ENCODE measurements around the gene OTOA. TPM values are rescaled to one million over a fixed set of nuclear protein-coding genes. Genes with fewer than 3 reads are reported as not detected.
"Not testable (repeated sequence)": the region's sequence is repeated elsewhere in the genome, so short reads cannot be mapped to it uniquely, and the experiment has no call there.

Gene OTOA
- total RNA-seq, 1 donor from 2014 or later, result not detected

DNA sequence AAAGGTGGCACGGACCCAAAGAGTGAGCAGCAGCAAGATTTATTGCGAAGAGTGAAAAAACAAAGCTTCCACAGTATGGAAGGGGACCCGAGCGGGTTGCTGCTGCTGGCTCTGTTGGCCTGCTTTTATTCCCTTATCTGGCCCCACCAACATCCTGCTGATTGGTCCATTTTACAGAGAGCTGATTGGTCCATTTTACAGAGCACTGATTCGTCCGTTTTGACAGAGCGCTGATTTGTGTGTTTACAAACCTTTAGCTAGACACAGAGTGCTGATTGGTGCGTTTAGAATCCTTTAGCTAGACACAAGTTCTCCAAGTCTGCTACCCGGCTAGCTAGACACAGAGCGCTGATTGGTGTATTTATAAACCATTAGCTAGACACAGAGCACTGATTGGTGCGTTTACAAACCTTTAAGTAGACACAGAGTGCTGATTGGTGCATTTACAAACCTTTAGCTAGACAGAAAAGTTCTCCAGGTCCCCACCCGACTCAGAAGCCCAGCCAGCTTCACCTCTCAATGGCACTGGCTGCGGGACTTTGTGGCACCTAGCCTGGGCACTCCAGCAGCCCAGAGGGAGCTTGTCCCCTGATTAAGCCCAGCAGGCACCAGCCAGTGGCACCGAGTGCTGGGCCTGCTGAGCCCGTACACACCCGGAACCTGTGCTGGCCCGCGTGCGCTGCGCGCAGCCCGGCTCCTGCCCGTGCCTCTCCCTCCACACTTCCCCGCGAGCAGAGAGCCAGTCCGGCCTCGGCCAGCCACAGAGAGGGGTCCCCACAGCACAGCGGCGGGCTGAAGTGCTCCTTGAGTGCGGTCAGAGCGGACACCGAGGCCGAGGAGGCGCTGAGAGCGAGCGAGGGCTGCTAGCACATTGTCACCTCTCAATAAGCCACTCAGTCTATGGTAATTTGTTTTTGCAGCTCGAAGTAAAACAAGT lies 26.5 kb upstream of the OTOA start:
- intact Hi-C loops (cut with micrococcal nuclease), result no loop called here
- ATAC-seq, result no peak
- DNase-seq, result no peak

DNA sequence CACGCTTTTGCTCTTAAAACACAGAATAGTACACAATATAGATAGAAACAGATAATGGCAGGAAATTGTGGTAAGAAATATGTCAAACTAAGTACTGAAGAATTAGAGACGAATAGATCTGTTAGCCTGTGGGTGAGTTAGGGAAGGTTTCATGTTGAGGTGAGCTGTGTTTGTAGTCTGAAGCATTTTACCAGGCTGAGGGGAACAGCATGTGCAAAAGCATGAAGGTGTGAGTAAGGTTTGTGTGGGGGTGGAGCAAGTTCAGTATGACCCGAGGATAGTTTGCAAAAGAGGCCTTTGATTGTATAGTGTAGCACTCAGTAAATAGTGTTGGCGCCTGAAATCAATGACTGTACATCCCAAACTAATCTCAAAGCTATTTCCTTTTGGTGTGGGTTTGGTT lies 25.2 kb upstream of the OTOA start:
- intact Hi-C loops (cut with micrococcal nuclease), result no loop called here
- ATAC-seq (no peak), DNase-seq (no peak)

DNA sequence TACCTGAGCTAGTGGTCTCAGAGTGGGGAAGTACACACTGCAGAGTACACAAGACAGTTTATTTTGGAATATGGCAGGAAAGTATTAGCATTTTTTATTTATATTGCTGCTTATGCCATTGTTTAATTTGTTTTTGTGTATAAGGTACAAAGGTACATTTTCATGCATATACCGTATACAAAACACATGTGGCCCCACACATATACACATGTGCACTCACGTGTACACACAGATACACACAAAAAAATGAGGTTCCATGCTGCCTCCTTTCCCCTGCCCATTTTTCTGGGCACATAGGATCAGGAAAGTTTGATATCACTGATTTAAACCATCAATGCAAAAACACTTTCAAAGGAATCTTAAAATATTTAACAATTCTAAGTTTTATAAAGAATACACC lies 24.3 kb upstream of the OTOA start:
- intact Hi-C loops (cut with micrococcal nuclease), result no loop called here
- no peak for DNase-seq

DNA sequence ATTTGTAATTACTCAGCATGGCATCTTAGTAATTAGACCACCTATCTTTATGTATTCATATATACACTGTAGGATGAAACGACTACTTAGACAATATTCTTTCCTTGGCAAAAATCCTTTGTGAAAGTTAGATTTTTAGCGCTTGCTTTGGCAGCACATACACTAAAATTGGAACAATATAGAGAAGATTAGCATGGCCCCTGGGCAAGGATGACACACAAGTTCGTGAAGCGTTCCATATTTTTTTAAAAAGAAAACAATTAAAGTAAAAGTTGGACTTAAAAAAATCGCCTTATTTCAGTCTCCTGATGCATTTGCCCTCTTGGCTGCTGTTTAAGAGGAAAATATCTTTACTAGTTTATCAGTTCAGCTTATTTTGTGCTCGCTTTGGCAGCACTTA lies 21.9 kb upstream of the OTOA start:
- DNase-seq (no peak), ATAC-seq (no peak)
- intact Hi-C loops (cut with micrococcal nuclease), result no loop called here

More for the DNA sequence above, 24.3 kb upstream of the OTOA start:
- no peak for ATAC-seq

DNA sequence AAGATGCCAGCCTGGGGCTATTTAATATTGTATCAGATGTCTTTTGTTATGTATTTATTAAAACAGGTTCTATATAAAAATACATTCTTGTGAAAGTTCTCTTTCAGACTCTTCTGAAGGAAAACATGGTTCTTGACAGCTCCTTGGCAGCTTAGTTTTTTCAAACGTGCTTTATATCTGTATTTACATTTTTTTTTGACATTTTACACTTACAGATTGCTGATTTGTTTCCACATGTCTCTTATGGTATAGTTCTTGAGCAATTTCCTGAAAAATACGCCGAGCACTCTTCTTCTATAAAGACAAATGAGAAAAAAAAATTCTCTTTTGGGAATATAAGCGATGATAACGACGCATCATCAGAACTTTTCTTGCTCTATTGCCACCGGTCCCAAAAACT lies 20.9 kb upstream of the OTOA start:
- DNase-seq (no peak), ATAC-seq (no peak)
- intact Hi-C loops (cut with micrococcal nuclease), result no loop called here

DNA sequence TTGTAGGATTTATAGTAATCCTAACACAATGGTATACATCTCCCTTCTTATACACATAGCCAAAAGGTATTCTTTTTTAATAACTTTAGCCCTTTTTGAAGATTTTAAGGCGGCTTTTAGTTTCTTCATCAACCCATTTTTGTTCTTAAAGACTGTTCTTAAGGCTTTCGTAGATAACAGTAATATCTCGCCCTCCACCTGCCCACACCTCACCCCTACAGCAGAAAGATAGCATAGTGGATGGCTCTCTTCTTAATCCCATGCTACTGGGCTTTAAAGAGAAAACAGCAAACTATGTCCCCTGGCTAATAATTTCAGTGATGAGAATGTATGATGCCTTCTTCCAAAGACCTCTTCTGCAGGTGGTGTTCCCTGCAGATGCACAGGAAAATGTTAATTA lies 20.0 kb upstream of the OTOA start:
- ATAC-seq, result no peak
- no peak for DNase-seq
- intact Hi-C loops (cut with micrococcal nuclease), result no loop called here

DNA sequence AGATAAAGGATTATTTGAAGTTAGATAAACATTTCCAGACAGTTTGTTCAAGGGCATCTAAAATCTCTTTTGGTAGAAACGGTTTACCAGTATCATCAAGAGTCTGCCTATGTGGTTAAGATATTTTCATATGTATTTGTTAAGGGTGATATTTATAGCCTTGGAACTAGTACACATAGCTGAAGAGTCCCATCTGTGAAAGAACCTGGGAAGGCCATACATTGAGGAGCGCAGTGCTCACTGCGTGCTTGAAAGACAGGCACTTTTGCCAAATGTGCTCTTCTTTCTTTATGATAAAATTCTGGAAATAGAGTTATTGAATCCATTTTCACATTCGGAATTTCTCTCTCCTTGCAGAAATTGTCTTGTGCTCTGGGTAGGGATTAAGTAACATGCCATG lies 19.1 kb upstream of the OTOA start:
- intact Hi-C loops (cut with micrococcal nuclease), result no loop called here
- ATAC-seq (no peak), DNase-seq (no peak)

DNA sequence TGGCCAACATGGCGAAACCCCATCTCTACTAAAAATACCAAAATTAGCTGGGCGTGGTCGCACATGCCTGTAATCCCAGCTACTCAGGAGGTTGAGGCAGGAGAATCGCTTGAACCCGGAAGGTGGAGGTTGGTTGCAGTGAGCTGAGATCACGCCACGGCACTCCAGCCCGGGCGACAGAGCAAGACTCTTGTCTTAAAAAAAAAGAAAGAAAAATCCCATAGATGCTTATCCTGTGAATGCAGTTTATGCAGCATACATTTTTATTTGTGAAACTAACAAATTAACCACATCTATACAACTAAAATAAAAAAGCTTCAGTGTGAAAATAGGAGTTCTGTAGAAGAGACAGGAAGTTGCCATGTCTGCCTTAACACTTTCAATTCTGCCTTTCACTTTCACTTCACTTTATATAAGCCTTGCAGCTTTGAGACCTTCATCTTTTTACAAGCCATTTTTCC lies 18.5 kb upstream of the OTOA start:
- DNase-seq, result no peak
- intact Hi-C loops (cut with micrococcal nuclease), result no loop called here
- ATAC-seq, result peak; percentile 65

DNA sequence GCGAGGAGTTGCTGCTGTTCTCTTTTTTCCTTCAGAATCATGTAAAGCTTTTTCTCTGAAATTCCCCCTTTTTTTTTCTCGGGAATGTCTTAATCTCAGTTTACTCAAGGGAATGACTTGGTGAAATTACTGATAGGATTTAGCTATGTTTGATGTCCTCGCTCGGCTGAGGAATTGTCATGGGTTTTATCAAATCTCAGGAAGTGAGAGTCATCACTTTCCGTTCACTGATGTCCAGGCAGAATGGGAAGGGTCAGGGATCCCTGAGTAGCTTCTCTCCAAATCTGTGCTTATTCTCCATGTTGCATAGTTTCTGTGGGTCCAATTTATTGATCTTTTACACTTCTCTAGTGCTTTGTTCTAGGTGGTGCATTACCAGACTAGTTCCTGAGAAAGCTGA lies 17.7 kb upstream of the OTOA start:
- peak; percentile 42 for ATAC-seq
- DNase-seq, result no peak
- intact Hi-C loops (cut with micrococcal nuclease), result no loop called here

DNA sequence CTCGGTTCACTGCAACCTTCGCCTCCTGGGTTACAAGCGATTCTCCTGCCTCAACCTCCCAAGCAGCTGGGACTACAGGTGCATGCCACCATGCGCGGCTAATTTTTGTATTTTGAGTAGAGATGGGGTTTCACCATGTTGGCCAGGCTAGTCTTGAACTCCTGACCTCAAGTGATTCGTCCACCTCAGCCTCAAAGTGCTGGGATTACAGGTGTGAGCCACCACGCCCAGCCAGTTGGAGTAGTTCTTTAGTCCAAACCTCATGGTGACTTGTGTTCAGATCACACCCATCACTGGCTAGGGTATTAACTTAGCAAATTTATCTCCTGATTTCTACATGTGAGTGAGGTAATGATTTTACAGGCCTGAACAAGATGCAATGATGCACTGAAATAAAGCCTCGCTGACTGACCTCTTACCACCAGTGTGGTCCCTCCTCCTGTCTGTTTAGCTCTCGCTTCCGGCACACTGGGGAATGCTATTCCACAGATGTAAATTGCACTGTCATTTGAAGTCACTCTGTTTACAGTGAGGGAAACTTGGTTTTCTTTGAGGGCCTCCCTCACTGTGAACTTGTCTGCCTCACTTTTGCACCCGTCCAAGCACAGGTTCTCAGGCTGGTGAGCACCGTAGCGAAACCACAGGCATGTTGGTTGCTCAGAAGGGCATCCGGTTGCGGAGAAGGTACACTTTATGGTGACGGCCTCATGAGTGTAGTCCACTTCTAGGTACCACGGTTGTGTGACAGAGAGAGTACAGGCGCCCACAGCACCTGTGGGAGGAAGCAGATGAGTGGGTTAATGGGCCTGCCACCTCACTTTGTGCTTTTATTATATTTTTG lies 16.8 kb upstream of the OTOA start:
- DNase-seq (no peak), ATAC-seq (no peak)
- intact Hi-C loops (cut with micrococcal nuclease), result no loop called here

DNA sequence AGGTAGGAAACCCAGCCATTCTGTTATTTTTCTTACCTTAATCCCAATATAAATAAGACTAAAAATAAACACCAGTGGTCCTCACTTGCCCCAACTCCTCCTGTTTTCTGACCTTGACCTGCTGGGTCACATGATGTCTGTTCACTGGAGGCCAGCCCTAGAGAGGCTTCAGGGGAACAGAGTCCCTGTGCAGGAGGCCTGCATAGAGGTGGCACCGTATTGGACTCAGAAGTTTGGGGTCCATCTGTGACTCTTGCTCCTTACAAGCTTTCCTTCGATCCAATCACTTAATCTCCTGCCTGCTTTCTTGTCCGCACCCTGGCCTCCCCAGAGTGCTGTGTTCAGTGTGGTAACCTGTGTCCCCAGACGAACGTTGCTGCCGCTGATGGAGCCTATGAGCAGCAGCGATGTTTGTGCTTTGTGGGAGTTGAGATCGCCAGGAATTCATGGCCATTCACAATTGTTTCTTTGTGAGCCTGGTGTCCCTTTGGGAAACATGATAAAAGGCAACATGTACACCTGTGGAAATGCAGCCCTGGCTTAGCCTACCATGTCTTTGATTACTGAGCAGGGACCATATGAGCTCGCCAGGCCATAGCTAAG lies 16.1 kb upstream of the OTOA start:
- ATAC-seq, result no peak
- intact Hi-C loops (cut with micrococcal nuclease), result no loop called here

DNA sequence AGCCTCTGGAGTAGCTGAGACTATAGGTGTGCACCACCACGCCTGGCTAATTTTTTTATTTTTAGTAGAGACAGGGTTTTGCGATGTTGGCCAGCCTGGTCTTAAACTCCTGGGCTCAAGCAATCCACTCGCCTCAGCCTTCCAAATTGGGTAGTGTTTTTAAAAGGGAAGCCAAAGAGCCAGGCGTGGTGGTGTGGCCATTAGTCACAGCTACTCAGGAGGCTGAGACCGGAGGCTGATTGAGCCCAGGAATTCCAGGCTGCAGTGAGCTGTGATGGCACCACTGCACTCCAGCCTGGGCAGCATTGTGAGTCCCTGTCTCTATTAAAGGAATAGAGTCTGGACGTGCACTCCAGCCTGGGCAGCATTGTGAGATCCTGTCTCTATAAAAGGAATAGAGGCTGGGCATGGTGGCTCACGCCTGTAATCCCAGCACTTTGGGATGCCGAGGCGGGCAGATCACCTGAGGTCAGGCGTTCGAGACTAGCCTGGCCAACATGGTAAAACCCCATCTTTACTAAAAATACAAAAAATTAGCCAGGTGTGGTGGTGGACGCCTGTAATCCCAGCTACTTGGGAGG lies 13.9 kb upstream of the OTOA start:
- DNase-seq; intact Hi-C loops (cut with micrococcal nuclease); ATAC-seq: not testable (repeated sequence)

More for the DNA sequence above, 16.1 kb upstream of the OTOA start:
- DNase-seq, result no peak

DNA sequence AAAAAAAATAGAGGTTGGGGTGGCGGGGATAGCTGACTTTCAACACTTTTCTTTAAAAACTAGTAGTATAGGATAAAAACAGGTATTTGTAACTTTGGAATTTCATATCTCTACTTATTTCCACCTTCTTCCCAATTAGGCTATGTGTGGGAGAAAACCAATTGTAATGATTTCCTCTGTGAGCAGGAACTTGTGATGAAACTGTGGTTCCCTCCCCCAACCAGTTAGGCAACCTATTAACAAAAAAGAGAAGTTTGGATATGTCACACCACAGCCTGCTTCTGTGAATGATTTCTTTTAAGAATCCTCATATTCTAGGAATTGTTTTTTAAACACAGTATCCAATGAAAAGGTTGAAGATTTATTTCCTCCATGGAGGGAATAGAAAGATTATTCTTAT lies 13.2 kb upstream of the OTOA start:
- ATAC-seq (peak; percentile 54), DNase-seq (no peak)
- intact Hi-C loops (cut with micrococcal nuclease), result no loop called here

DNA sequence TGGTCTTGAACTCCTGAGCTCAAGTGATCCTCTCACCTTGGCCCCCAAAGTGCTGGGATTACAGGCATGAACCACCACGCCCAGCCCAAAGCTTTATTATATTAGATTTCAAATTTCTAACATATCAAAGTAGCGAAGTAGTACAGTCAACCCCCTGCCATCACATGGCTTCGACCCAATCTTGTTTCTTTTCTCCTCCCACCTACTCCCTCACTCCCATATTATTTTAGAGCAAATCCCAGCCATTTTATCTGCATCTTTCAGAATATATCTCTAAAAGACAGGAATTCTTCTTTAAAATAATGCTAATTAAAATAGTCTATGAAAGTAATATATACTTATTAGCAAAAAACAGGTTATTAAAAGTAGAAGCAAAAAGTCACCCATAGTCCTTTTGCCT lies 12.3 kb upstream of the OTOA start:
- intact Hi-C loops (cut with micrococcal nuclease), result no loop called here

DNA sequence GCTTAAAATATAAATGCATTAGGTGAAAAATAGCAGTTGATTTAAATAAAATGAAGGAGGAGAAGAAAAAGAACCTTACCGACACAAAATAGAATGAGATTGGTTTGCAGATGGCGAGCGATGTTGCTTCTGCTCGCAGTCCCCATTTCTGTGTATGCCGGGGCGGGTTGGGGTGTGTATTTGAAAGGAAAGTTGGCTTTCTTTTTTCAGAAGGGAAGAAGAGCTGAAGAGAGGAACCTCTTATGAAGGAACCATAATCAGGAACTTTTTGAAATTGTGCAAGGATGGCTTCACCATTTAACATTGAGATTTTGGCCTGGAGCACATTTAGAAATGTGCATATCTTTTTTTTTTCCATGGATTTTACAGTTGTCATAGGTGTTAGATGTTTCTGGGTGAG lies 11.3 kb upstream of the OTOA start, which contains the start of gene IGSF6:
IGSF6 (minus strand) TSS at position 156 of the 400 bp plus-strand sequence; CDS start at position 146, 10 bp downstream.
- DNase-seq, result no peak
- ATAC-seq, result peak; percentile 30
- intact Hi-C loops (cut with micrococcal nuclease), result no loop called here

More for the DNA sequence above, 12.3 kb upstream of the OTOA start:
- DNase-seq (no peak), ATAC-seq (no peak)

DNA sequence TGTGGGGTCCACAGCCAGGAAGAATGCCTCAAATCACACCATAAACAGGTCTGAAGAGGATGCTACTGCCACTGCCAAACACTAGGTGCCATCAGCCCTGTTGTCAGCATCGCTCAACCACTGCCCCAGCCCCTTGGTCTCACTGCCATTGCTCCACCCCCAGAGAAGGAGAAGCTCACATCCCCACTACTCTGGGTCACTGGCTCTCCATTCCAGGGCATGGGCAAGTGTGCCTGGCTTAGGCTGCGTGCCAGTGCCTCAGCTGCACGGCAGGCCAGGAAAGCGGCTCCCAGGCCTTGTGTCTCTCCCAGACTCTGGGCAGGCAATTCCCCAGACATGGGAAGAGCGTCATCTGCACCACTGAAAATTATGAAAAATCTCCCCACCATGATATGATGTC lies 10.2 kb upstream of the OTOA start:
- DNase-seq (peak; percentile 36), ATAC-seq (peak; percentile 59)
- intact Hi-C loops (cut with micrococcal nuclease), result no loop called here

DNA sequence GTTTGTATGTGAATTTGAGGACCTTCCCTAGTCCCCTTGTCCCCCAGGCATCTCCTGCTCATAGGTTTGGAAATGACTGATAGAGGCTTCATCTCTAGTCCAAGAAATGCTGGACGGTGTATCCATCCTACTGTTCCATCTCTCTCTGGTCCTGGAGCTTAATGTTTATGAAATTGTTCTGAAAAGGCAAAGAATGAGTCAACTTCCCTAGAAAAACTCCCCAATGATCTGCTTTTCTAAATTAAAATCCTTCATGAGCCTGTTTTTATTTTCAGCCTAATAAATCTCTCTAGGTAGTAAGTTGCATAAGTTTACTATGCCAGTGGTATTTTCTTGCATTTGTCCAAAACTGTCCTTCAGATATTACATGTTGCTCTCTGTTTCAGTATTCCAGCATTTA lies 9.3 kb upstream of the OTOA start:
- ATAC-seq (no peak), DNase-seq (no peak)
- intact Hi-C loops (cut with micrococcal nuclease), result no loop called here

DNA sequence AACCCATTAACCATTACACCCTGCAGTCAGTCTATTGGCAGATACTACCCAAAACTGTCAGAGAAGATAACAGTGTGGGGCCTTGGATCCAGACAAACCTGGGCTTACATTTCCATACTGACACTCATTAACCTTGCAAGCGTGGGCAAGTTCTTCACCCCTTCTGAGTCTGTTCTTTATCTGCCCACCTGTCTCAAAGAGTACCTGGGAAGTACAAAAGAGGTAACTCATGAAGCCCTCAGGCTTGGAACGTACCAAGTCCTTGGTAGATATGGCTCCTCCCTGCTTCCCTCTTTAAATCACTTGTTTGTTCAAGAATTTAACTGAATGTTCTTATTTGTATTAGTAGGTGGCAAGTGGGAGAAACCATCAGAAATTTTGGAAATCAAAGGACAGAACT lies 8.9 kb upstream of the OTOA start:
- ATAC-seq, result no peak
- DNase-seq, result no peak
- intact Hi-C loops (cut with micrococcal nuclease), result no loop called here
